Measurements from ENCODE around the gene CCNL1. TPM values are rescaled to one million over a fixed set of nuclear protein-coding genes. Genes with fewer than 3 reads are reported as not detected.

The CCNL1 gene
- total and polyA plus RNA-seq, 2 of the 8 experiments (the other 6 are each of a cell fraction or from before 2014, with no cell fraction given): 64.5 to 68.6 TPM

DNA sequence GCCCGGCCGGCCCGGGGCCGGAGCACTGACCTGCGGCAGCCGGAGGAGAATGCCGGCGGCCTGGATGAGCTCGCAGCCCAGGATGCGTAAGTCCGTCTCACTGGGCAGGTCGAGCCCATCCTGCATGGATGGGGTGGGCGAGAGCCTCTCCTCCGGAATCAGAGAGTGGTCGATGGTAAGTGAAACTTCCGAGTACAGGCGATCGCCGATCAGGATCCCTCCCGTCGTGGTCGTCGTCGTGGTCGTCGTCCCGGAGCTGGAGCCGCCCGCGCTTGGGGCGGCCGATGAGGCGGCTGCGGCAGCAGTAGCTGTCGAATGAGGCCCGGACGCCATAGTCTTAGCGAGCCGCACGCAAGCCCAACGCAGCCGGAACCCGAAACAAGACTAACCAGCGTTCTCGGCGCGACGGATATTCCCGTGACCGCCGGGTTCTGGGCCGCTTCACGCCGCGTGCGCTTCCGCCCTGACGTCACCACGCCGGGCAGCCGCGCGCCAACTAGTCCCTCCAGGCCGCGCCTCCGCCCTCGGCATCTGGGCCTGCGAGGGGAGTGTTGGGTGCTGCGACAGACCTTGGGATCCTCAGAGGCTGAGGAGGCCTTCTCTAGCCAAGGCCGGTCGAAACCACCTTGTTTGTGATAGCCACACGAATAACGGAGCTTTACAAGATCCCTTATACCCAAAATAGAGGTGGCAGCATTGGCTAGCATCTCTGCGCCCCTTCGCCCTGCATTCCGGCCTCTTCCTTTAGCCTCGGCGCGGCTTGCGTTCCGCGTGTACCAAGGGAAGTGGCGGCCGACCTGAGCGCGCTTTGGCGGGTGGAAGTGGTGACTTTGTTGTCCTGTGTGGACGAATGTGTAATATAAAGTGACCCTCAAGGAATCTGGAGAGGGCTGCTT is at the start of gene CCNL1 (continued):
- TF ChIP-seq SIN3A (conservative IDR thresholded peaks at IDR 0.05 in 1 of 2, IDR thresholded peaks at IDR 0.05 in 1 of 2; ENCODE audit: low read depth in 1 of 2, low read length in 2 of 2) (peak in 1 of 2 experiments; percentile 84; a peak in 1 of 4 replicates), SAP30 (IDR thresholded peaks at IDR 0.05; ENCODE audit: insufficient read depth, insufficient replicate concordance, low read length) (no peak), FOSL1 (IDR thresholded peaks at IDR 0.05; ENCODE audit: insufficient read depth, low read depth, low read length) (peak; percentile 76; the same call in 1 of the 2 replicates), CTBP2 (IDR thresholded peaks at IDR 0.05; ENCODE audit: borderline replicate concordance, insufficient read depth, insufficient read length, low read length) (no peak), NRF1 (IDR thresholded peaks at IDR 0.05; ENCODE audit: low read depth, low read length) (0 out of 2 replicates have a peak, but pooled peaks have one; percentile 13), HDAC6 (IDR thresholded peaks at IDR 0.05; ENCODE audit: low read depth, low read length) (no peak), POLR2AphosphoS5 (IDR thresholded peaks at IDR 0.05; ENCODE audit: low read depth, low read length) (peak; percentile 99), CREB1 (IDR thresholded peaks at IDR 0.05) (peak; percentile 98), TAF1 (IDR thresholded peaks at IDR 0.05; ENCODE audit: low read depth, low read length) (peak; percentile 100), MAFK (IDR thresholded peaks at IDR 0.05; ENCODE audit: low read depth, low read length) (no peak; the same call in 1 of the 2 replicates), ASH2L (IDR thresholded peaks at IDR 0.05; ENCODE audit: low read length) (peak; percentile 55), ZNF274 (IDR thresholded peaks at IDR 0.05; ENCODE audit: borderline replicate concordance, extremely low read depth, low read length) (no peak), TCF12 (IDR thresholded peaks at IDR 0.05; ENCODE audit: low read depth, low read length) (no peak), NANOG (IDR thresholded peaks at IDR 0.05; ENCODE audit: insufficient read depth, low read depth, low read length, poor library complexity, severe bottlenecking) (no peak), SP4 (IDR thresholded peaks at IDR 0.05; ENCODE audit: low read length) (peak; percentile 79; the same call in 1 of the 2 replicates), BACH1 (IDR thresholded peaks at IDR 0.05; ENCODE audit: low read length) (peak; percentile 95), SRF (IDR thresholded peaks at IDR 0.05; ENCODE audit: low read depth, low read length) (peak; percentile 24; the same call in 1 of the 2 replicates), RBBP5 (IDR thresholded peaks at IDR 0.05; ENCODE audit: borderline replicate concordance, low read depth, low read length) (peak; percentile 84), EP300 (IDR thresholded peaks at IDR 0.05; ENCODE audit: borderline replicate concordance in 1 of 2, low read depth in 2 of 2, low read length in 2 of 2) (peak in 1 of 2 experiments; percentile 89; a peak in 1 of 3 replicates), PHF8 (conservative IDR thresholded peaks at IDR 0.05; ENCODE audit: low read depth, low read length) (peak; percentile 83; the same call in 1 of the 2 replicates)
- TF ChIP-seq, protein P1, sequence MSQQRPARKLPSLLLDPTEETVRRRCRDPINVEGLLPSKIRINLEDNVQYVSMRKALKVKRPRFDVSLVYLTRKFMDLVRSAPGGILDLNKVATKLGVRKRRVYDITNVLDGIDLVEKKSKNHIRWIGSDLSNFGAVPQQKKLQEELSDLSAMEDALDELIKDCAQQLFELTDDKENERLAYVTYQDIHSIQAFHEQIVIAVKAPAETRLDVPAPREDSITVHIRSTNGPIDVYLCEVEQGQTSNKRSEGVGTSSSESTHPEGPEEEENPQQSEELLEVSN (IDR thresholded peaks at IDR 0.05): peak; percentile 48
- TF ChIP-seq, protein P2, sequence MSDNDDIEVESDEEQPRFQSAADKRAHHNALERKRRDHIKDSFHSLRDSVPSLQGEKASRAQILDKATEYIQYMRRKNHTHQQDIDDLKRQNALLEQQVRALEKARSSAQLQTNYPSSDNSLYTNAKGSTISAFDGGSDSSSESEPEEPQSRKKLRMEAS (IDR thresholded peaks at IDR 0.05): peak; percentile 92
